Suprapubic skin (tissue), 4 donors: ENCODE data around the gene CRTC2. TPM values are rescaled to one million over a fixed set of nuclear protein-coding genes. Genes with fewer than 3 reads are reported as not detected.

ENCODE experiments used
- DNase-seq, 2 donors: peaks; one replicate each; pipeline ENCODE4 v3.0.0-alpha.2; 2019; ENCODE audit warnings: low spot score in 2 of 2
- H3K27ac ChIP-seq: fragments of 200-600 bp; sonication (generic); one replicate; pipeline ENCODE4 v1.5.1; 2019
- H3K27me3 ChIP-seq: fragments of 200-600 bp; sonication (generic); one replicate; pipeline ENCODE4 v1.5.1; 2019
- H3K36me3 ChIP-seq: fragments of 200-600 bp; sonication (generic); one replicate; pipeline ENCODE4 v1.5.1; 2019
- H3K4me1 ChIP-seq: fragments of 200-600 bp; sonication (generic); one replicate; pipeline ENCODE4 v1.5.1; 2019
- H3K4me3 ChIP-seq: fragments of 200-600 bp; sonication (generic); one replicate; pipeline ENCODE4 v1.5.1; 2019; ENCODE audit warnings: mild to moderate bottlenecking
- H3K9me3 ChIP-seq: fragments of 200-600 bp; sonication (generic); one replicate; pipeline ENCODE4 v1.5.1; 2019
- EP300 ChIP-seq: sonication (generic); formaldehyde crosslinking; IDR thresholded peaks from one replicate; pipeline ENCODE4 v1.6.1; 2017; ENCODE audit warnings: antibody characterized with exemption
- POLR2A ChIP-seq, 2 donors: fragments of 450-650 bp; IDR thresholded peaks; one replicate each; pipeline ENCODE4 v1.6.1; 2017; ENCODE audit warnings: antibody characterized with exemption in 2 of 2, mild to moderate bottlenecking in 2 of 2, moderate library complexity in 2 of 2
- POLR2AphosphoS5 ChIP-seq, 3 donors: sonication (generic); formaldehyde crosslinking; IDR thresholded peaks; one replicate each; pipeline ENCODE4 v1.6.1; 2017; ENCODE audit warnings: antibody characterized with exemption in 3 of 3
- WGBS: methylation state at CpG from one replicate; pipeline ENCODE4 v1.1.5; 2018; 5-methylcytosine and 5-hydroxymethylcytosine counted together
- total RNA-seq, 4 donors: library from RNA; depleted of rRNA; stranded (reverse); fragments of >200 nt; gene quantifications; one replicate each; pipeline ENCODE4 v1.1.0, GENCODE V29; 2016
- TF ChIP-seq, protein P1 (sequence below), 2 donors: fragments of 200-600 bp in 1 of 2; fragments of 450-650 bp in 1 of 2; sonication (generic) in 1 of 2; IDR thresholded peaks; one replicate each; pipeline ENCODE4 v1.5.1; 2016 to 2019; ENCODE audit warnings: antibody characterized with exemption in 2 of 2, mild to moderate bottlenecking in 1 of 2, moderate library complexity in 1 of 2

Gene CRTC2
- total RNA-seq, 4 donors from 2014 or later = 19.3 to 36.2 (median 24.5) TPM

DNA sequence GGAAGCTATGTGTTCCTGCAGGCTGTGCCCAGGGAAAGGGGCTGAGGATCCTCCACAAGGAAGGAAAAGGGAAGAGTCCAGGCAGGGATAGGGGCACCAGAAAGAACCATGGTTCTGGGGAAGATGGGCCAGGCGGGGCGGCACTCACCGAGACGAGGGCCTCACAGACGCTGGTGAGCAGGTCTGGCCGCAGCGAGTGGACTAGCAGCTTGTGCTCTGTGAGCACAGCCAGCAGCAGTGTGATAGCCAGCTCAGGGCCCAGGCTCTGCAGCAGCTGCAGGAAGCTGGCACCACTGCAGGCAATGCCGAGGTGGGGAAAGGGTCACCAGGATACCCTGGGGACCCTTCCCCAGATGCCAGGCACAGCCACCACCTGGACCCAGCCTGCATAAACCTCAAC is 17.7 kb downstream of the CRTC2 start:
- no peak overlapping the region for H3K4me3 ChIP-seq
- H3K9me3 ChIP-seq = no peaks in the 10 kb centered on the region
- peaks cover 21% of the 10 kb centered on the region for H3K4me1 ChIP-seq
- H3K27me3 ChIP-seq = no peaks in the 10 kb centered on the region
- peaks cover 68% of the 10 kb centered on the region for H3K36me3 ChIP-seq
- 97% methylated on average over 8 of the region's 8 CpGs for WGBS
- H3K27ac ChIP-seq = no peak overlapping the region
- DNase-seq = no peak
- TF ChIP-seq, protein P1, sequence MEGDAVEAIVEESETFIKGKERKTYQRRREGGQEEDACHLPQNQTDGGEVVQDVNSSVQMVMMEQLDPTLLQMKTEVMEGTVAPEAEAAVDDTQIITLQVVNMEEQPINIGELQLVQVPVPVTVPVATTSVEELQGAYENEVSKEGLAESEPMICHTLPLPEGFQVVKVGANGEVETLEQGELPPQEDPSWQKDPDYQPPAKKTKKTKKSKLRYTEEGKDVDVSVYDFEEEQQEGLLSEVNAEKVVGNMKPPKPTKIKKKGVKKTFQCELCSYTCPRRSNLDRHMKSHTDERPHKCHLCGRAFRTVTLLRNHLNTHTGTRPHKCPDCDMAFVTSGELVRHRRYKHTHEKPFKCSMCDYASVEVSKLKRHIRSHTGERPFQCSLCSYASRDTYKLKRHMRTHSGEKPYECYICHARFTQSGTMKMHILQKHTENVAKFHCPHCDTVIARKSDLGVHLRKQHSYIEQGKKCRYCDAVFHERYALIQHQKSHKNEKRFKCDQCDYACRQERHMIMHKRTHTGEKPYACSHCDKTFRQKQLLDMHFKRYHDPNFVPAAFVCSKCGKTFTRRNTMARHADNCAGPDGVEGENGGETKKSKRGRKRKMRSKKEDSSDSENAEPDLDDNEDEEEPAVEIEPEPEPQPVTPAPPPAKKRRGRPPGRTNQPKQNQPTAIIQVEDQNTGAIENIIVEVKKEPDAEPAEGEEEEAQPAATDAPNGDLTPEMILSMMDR (IDR thresholded peaks at IDR 0.05) = no peak
- TF ChIP-seq POLR2A (IDR thresholded peaks at IDR 0.05) (no peak), EP300 (no peak), POLR2AphosphoS5 (IDR thresholded peaks at IDR 0.05) (no peak)

DNA sequence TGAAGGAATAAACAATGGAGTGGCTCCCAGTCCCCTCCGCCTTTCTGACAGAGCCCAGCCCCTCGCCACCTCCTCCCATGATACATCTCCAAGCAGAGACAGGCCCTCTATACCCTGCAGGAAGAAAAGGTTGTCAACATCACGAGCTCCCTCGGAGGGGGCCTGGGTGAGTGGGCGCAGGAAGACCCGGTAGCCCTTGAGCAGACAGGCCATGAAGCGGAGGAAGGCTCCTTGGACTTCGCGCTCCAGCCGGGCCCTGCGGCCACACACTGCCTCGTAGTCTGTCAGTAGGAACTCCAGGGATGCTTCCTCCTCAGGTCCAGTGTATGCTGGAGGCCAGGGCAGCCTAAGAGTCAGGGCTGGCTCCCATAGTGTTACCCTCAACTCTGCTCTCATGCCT is 18.9 kb downstream of the CRTC2 start:
- H3K27ac ChIP-seq = no peak overlapping the region
- no peaks in the 10 kb centered on the region for H3K9me3 ChIP-seq
- no peak for DNase-seq
- peaks cover 80% of the 10 kb centered on the region for H3K36me3 ChIP-seq
- peaks cover 8% of the 10 kb centered on the region for H3K4me1 ChIP-seq
- H3K27me3 ChIP-seq = no peaks in the 10 kb centered on the region
- no peak for TF ChIP-seq EP300
- no peak for TF ChIP-seq POLR2A (IDR thresholded peaks at IDR 0.05)
- TF ChIP-seq, protein P1 (IDR thresholded peaks at IDR 0.05) = no peak
- no peak for TF ChIP-seq POLR2AphosphoS5 (IDR thresholded peaks at IDR 0.05)
- 84% methylated on average over 9 of the region's 12 CpGs for WGBS
- H3K4me3 ChIP-seq = no peak overlapping the region

DNA sequence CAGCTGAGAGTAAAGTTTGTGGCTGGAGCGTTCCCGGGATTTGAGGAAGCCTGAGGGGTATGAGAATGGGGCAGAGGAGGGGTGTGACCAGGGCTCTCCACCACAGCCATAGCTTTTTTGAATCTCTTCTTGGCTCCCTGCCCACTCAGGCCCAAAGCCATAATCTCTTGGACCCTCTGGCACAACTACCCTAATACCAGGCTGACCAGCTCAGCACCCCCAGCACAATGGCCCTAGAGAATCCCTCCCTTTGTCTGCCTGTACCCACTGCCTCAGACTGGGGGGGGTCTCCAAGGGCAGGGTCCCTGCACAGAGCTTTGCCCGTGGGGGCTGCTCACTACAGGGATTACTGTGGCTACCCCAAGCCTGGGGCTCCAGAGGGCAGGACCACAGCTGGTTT is 19.4 kb downstream of the CRTC2 start:
- WGBS = 75% methylated on average over 3 of the region's 3 CpGs
- peaks cover 3% of the 10 kb centered on the region for H3K4me1 ChIP-seq
- H3K36me3 ChIP-seq = peaks cover 83% of the 10 kb centered on the region
- no peak for DNase-seq
- no peaks in the 10 kb centered on the region for H3K27me3 ChIP-seq
- no peaks in the 10 kb centered on the region for H3K9me3 ChIP-seq
- TF ChIP-seq POLR2A (IDR thresholded peaks at IDR 0.05) (no peak), POLR2AphosphoS5 (IDR thresholded peaks at IDR 0.05) (no peak), EP300 (no peak)
- TF ChIP-seq, protein P1 (IDR thresholded peaks at IDR 0.05) = no peak
- no peak overlapping the region for H3K4me3 ChIP-seq
- H3K27ac ChIP-seq = no peak overlapping the region

DNA sequence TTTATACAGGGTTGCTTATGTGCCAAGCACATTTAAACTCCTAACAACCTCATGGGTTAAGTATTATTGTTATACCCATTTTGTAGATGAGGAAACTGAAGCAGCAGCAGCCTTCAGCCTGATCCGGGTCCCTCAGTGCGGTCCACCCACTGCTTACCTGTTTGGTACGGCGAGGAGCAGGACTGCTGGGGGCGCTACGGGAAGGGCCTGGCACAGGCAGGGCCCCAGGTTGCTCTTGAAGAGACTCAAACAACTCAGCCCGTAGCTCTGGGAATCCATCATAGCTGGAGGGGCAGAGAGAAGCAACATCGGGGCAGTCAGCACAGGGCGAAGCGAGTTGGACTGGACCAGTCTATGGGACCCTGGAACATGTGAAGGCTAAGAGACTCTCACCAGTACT is 21.1 kb downstream of the CRTC2 start:
- DNase-seq = no peak
- 91% methylated on average over 10 of the region's 10 CpGs for WGBS
- Histone ChIP-seq H3K27ac (no peak overlapping the region), H3K27me3 (no peaks in the 10 kb centered on the region), H3K4me1 (no peaks in the 10 kb centered on the region), H3K36me3 (peaks cover 95% of the 10 kb centered on the region), H3K9me3 (no peaks in the 10 kb centered on the region), H3K4me3 (no peak overlapping the region)
- TF ChIP-seq, protein P1 (IDR thresholded peaks at IDR 0.05) = no peak
- TF ChIP-seq POLR2AphosphoS5 (IDR thresholded peaks at IDR 0.05) = no peak
- TF ChIP-seq POLR2A (IDR thresholded peaks at IDR 0.05) = no peak
- TF ChIP-seq EP300 = no peak

DNA sequence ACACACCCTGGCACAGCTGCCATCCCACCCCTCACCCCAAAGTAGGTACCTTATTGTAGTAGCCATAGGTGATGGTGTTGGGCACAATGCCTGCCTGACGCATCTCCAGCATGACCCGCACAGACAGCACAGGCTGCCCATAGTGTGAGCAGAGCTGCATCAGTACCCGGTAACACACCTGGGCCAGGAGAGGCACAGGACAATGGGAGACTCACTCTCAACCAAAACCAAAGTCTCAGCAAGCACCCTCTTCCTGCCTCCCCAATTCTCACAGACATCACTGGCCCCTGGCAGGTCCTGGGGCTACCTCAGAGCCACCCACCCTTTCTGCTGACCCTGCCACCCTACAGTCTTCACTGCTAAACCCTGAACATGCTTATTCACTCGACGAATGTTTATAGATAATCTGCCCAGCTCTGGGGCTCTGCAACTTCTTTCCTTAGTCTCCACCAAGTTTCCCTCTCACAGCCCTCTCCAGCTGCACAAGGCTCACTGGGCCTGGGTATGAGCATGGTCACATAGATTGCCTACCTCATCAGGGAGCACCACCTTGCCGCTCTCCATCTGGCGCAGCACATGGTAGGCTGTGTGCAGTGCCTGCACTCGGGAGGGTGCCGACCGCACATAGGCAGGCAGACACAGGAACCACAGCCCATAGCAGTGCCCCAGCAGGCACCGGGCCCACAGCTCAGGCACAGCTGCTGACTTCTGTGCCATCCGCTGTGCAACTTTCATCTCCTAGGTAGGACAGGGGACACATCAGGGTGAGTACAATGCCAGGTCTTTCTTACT is 22.2 kb downstream of the CRTC2 start:
- H3K4me1 ChIP-seq = no peaks in the 10 kb centered on the region
- no peak overlapping the region for H3K4me3 ChIP-seq
- no peak overlapping the region for H3K27ac ChIP-seq
- peak in 1 of 2 donors; percentile 55 for DNase-seq
- no peaks in the 10 kb centered on the region for H3K9me3 ChIP-seq
- WGBS = 96% methylated on average over 11 of the region's 12 CpGs
- TF ChIP-seq EP300 (no peak), POLR2A (IDR thresholded peaks at IDR 0.05) (no peak), POLR2AphosphoS5 (IDR thresholded peaks at IDR 0.05) (no peak)
- TF ChIP-seq, protein P1 (IDR thresholded peaks at IDR 0.05) = no peak
- H3K27me3 ChIP-seq = no peaks in the 10 kb centered on the region
- peaks cover 90% of the 10 kb centered on the region for H3K36me3 ChIP-seq
